Neural crest cell (in vitro differentiated cells): ENCODE measurements around the gene IKZF2. TPM values are rescaled to one million over a fixed set of nuclear protein-coding genes. Genes with fewer than 3 reads are reported as not detected.

Experiments
- DNase-seq: peaks from one replicate; pipeline ENCODE4 v3.0.0; 2021; ENCODE audit warnings: low read depth, mixed read lengths, low spot score
- H3K27ac Mint-ChIP-seq: one replicate; pipeline ENCODE4 v1.8.0; 2021; ENCODE audit warnings: mild to moderate bottlenecking, mixed read lengths; ENCODE audit not compliant: unreplicated experiment
- H3K27me3 Mint-ChIP-seq: 2 replicates; pipeline ENCODE4 v1.8.0; 2021; ENCODE audit warnings: low read depth, mild to moderate bottlenecking, mixed read lengths
- H3K36me3 Mint-ChIP-seq: 2 replicates; pipeline ENCODE4 v1.8.0; 2021; ENCODE audit warnings: low read depth, mild to moderate bottlenecking, mixed read lengths
- H3K4me1 Mint-ChIP-seq: 2 replicates; pipeline ENCODE4 v1.8.0; 2021; ENCODE audit warnings: mixed read lengths
- H3K4me3 Mint-ChIP-seq: one replicate; pipeline ENCODE4 v1.8.0; 2021; ENCODE audit warnings: mild to moderate bottlenecking, mixed read lengths
- H3K9me3 Mint-ChIP-seq: 2 replicates; pipeline ENCODE4 v1.8.0; 2021; ENCODE audit warnings: mixed read lengths
- total RNA-seq: library from RNA; stranded (reverse); gene quantifications from 2 replicates; pipeline ENCODE4 v1.2.1, GENCODE V29; 2021
- TF ChIP-seq, protein P1 (sequence below): fragments of 200-600 bp; sonication (generic); conservative IDR thresholded peaks from 2 replicates; pipeline ENCODE4 v1.5.0; 2021; ENCODE audit warnings: antibody characterized with exemption, mild to moderate bottlenecking

The IKZF2 gene
- total RNA-seq, 1 donor from 2014 or later = 7.3 TPM

DNA sequence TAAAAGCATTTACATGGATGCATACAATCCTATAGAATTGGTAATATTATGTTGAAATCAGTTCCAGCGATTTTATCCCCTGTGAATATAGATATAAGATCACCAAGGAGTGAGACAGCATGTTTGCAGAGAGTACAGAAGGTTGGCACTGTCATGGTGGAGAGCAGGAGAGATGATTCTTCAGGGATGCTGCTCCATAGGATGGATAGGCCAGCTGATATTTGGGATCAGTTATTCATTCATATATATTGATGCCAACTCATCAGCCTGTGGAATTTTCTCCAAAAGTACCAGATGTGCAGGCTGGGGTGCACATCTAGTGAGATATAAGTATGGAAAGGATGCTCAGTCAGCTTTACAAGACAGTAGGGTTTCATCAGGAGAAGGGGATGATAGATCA lies 139.9 kb downstream of the IKZF2 start:
- Mint-ChIP-seq H3K4me3 (no peak overlapping the region), H3K9me3 (peaks cover 4% of the 10 kb centered on the region), H3K27ac (no peak overlapping the region), H3K36me3 (peaks cover 6% of the 10 kb centered on the region), H3K4me1 (peaks cover 5% of the 10 kb centered on the region), H3K27me3 (no peaks in the 10 kb centered on the region)
- no peak for DNase-seq
- TF ChIP-seq, protein P1, sequence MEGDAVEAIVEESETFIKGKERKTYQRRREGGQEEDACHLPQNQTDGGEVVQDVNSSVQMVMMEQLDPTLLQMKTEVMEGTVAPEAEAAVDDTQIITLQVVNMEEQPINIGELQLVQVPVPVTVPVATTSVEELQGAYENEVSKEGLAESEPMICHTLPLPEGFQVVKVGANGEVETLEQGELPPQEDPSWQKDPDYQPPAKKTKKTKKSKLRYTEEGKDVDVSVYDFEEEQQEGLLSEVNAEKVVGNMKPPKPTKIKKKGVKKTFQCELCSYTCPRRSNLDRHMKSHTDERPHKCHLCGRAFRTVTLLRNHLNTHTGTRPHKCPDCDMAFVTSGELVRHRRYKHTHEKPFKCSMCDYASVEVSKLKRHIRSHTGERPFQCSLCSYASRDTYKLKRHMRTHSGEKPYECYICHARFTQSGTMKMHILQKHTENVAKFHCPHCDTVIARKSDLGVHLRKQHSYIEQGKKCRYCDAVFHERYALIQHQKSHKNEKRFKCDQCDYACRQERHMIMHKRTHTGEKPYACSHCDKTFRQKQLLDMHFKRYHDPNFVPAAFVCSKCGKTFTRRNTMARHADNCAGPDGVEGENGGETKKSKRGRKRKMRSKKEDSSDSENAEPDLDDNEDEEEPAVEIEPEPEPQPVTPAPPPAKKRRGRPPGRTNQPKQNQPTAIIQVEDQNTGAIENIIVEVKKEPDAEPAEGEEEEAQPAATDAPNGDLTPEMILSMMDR = no peak

DNA sequence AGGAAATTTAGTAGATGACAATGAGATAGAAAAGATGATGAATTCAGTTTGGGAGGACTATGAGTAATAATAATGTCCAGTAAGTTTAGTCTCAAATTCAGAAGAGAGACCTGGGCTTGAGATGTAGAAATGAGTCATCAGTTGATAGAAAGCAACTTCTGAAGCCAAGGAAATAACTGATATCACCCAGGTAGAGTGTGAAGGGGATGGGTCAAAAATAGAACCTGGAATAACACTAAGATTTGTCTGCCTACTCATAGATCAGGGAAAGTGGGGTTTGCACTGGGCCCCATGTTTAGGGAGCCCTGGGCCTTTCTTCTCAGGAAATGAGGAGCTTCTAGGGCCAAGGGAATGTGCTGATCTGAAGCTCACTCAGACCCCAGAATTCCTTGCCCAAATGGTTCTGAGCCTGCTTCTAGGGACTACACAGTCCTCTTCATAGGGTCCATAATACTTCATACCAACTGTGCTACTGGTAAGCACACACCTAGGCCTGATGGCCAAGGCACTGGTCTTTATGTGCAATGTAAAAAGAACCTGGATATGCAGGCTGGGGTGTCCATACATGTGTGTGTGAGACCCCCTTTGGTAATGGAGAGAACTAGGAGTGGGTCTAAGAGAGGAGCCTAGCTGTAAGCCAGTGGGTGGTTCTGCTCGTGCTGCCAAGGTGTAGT lies 141.2 kb downstream of the IKZF2 start:
- Mint-ChIP-seq H3K36me3 (peaks cover 6% of the 10 kb centered on the region), H3K27me3 (no peaks in the 10 kb centered on the region), H3K4me3 (no peak overlapping the region), H3K27ac (no peak overlapping the region), H3K4me1 (peaks cover 12% of the 10 kb centered on the region), H3K9me3 (peaks cover 4% of the 10 kb centered on the region)
- TF ChIP-seq, protein P1 = no peak
- no peak for DNase-seq

DNA sequence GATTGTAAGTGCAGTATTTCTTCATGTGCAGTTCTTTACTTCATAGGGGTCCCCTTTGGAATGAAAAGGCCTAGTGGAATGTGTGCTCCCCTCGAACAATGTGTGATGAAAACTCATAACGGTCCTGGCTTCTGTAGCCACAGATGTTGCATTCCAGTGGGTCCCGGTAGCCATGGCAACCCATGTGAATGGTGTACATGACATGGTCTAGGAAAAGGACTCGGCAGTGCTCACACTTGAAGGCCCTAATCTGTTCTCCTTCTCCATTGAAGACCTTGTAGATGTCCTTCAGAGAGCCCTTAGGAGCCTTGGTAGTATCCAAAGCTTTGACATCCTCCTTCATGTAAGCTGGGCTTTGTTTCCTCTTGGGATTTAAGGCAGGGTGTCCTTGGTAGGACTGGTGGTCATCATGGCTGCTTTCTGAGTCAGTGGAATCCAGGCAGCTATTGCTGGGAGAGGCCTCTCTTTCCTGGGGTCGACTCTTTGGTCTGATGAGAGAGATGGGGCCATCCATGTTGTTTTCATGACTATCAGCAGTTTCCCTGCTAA lies 144.0 kb downstream of the IKZF2 start:
- H3K4me1 Mint-ChIP-seq = peaks cover 12% of the 10 kb centered on the region
- H3K27me3 Mint-ChIP-seq = no peaks in the 10 kb centered on the region
- peaks cover 4% of the 10 kb centered on the region for H3K9me3 Mint-ChIP-seq
- TF ChIP-seq, protein P1 = no peak
- no peak overlapping the region for H3K4me3 Mint-ChIP-seq
- DNase-seq = no peak
- peaks cover 6% of the 10 kb centered on the region for H3K36me3 Mint-ChIP-seq
- H3K27ac Mint-ChIP-seq = no peak overlapping the region

DNA sequence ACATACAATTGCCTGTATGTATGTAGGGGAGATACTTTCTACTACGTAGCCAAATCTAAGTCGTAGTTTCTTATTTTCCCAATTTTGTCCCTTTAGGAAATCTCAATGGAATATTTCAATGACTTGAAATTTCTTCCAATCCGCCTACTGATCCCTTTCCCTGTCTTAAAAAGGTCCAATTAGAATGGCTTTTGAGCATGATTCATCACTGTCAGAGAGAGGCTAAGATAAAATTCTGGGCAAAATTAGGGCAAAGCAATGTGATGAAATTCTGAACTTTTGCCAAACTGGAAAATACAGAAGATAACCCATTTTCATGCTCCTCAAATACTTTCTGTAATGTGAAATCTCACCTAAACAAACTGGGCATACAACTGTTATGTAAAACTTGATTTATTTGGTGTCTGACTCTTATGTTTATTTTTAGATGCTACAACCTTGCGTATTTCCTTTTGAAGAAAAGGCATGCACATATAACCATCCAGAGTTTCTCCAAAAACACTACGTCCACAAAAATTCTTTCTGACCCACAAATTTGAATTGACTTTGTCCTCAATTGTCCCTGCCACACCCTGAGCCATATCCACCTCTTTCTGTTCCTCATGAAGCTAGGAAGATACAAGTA lies 147.1 kb downstream of the IKZF2 start:
- no peak overlapping the region for H3K27ac Mint-ChIP-seq
- TF ChIP-seq, protein P1 = no peak
- no peaks in the 10 kb centered on the region for H3K9me3 Mint-ChIP-seq
- no peak overlapping the region for H3K4me3 Mint-ChIP-seq
- DNase-seq = no peak
- H3K4me1 Mint-ChIP-seq = peaks cover 18% of the 10 kb centered on the region
- no peaks in the 10 kb centered on the region for H3K27me3 Mint-ChIP-seq
- H3K36me3 Mint-ChIP-seq = no peaks in the 10 kb centered on the region

DNA sequence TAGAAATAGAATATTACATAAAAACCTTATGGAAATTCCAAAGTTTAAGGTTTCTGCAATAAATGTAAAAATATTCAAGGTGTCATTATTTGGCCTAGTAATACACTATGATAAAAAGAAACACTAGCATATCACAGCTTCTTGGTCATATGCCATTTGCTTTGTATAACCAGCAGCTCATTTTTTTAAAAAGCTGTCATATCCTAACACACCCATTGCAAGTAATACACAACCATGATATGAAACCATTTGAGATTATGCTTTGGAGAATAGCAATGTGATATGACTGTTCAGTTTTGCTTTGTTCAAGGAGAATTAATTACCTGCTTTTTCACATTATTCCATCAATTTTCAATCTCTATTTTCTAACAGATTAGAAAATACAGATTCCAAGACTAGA lies 149.0 kb downstream of the IKZF2 start:
- Mint-ChIP-seq H3K4me3 (no peak overlapping the region), H3K27me3 (no peaks in the 10 kb centered on the region), H3K36me3 (no peaks in the 10 kb centered on the region), H3K27ac (no peak overlapping the region), H3K9me3 (no peaks in the 10 kb centered on the region), H3K4me1 (peaks cover 18% of the 10 kb centered on the region)
- TF ChIP-seq, protein P1 = no peak
- DNase-seq = no peak
